K562 (cell line): ENCODE data around the gene TSC1. TPM values are rescaled to one million over a fixed set of nuclear protein-coding genes. Genes with fewer than 3 reads are reported as not detected.

Experiments used
- ATAC-seq: fragments of 200-7000 bp; cut with Tn5 transposase; 3 replicates; pipeline ENCODE4 v1.9.1; 2020; ENCODE audit warnings: moderate library complexity
- BruUV-seq: library from RNA; stranded (reverse); fragments of 400-500 nt; replicated peaks from 2 replicates; lab custom pipeline; 2021; lab: Mats Ljungman, UMichigan
- CTCF ChIA-PET: fragments of 300-600 bp; formaldehyde crosslinking; extraction: SDS; loops from one replicate; lab custom pipeline; 2021; ENCODE audit warnings: low intra/inter-chr PET ratio; lab: Yijun Ruan, JAX
- POLR2A ChIA-PET: fragments of 300-600, 350-650 bp; sonication (Branson Sonifier 250); formaldehyde crosslinking; extraction: SDS; loops from one replicate; lab custom pipeline; 2021; ENCODE audit warnings: antibody characterized with exemption, inconsistent platforms; lab: Yijun Ruan, JAX
- DNase-seq, 4 experiments: peaks; one replicate each; pipeline versions ENCODE4 v3.0.0 to v3.0.0-alpha.2; 2011 to 2018; ENCODE audit warnings: low spot score in 3 of 4, mixed read lengths in 3 of 4; ENCODE audit errors: extremely low read depth in 1 of 4
- FAIRE-seq: peaks from 2 replicates; lab custom pipeline; 2011; peaks lifted over from hg19 to GRCh38; lab: Jason Lieb, UNC
- H2AFZ ChIP-seq: 2 replicates; pipeline ENCODE4 v1.6.0; 2011; ENCODE audit warnings: low read depth, low read length, control low read depth, inconsistent platforms
- H3K27ac ChIP-seq: fragments of 200-600 bp; 3 replicates; pipeline ENCODE4 v1.8.0; 2011; ENCODE audit warnings: low read depth, mild to moderate bottlenecking, control low read depth, inconsistent platforms, low read length, moderate library complexity, mixed read lengths; ENCODE audit errors: extremely low read depth
- H3K27me3 ChIP-seq, 2 experiments: fragments of 300-600 bp in 1 of 2; 2 replicates in 1 of 2; 3 replicates in 1 of 2; pipeline versions ENCODE4 v1.6.0 to v1.8.0; 2011; ENCODE audit warnings: inconsistent platforms in 2 of 2, low read length in 2 of 2, mild to moderate bottlenecking in 1 of 2, mixed read lengths in 1 of 2, moderate library complexity in 1 of 2; ENCODE audit not compliant: control insufficient read depth in 2 of 2, insufficient read depth in 2 of 2
- H3K36me3 ChIP-seq: fragments of 300-600 bp; 3 replicates; pipeline ENCODE4 v1.8.0; 2011; ENCODE audit warnings: mild to moderate bottlenecking, low read length, inconsistent platforms; ENCODE audit not compliant: control insufficient read depth, insufficient read depth
- H3K4me1 ChIP-seq, 2 experiments: fragments of 200-600 bp in 1 of 2; replicated peaks in 1 of 2; 2 replicates in 1 of 2; 3 replicates in 1 of 2; pipeline versions ENCODE4 v1.5.1 to v1.8.0; 2011; ENCODE audit warnings: inconsistent platforms in 2 of 2, low read length in 2 of 2, mild to moderate bottlenecking in 1 of 2, mixed read lengths in 1 of 2, moderate library complexity in 1 of 2; ENCODE audit not compliant: control insufficient read depth in 2 of 2, insufficient read depth in 2 of 2
- H3K4me2 ChIP-seq: 2 replicates; pipeline ENCODE4 v1.6.1; 2011; ENCODE audit warnings: low read length, control low read depth, inconsistent platforms, mixed read lengths; ENCODE audit not compliant: insufficient read depth
- H3K4me3 ChIP-seq: fragments of 200-600 bp; sonication (generic), shearing (Covaris generic); 2 replicates; pipeline ENCODE4 v1.5.1; 2016; ENCODE audit warnings: control low read depth, inconsistent platforms
- H3K79me2 ChIP-seq: fragments of 200-600 bp; 3 replicates; pipeline ENCODE4 v1.8.0; 2011; ENCODE audit warnings: low read length, inconsistent platforms; ENCODE audit not compliant: control insufficient read depth, insufficient read depth
- H3K9ac ChIP-seq, 2 experiments: 2 replicates each; pipeline versions ENCODE4 v1.6.0 to v1.6.1; 2011; ENCODE audit warnings: low read depth in 2 of 2, low read length in 2 of 2, control low read depth in 1 of 2, inconsistent platforms in 1 of 2, mild to moderate bottlenecking in 1 of 2, mixed read lengths in 1 of 2; ENCODE audit not compliant: insufficient read depth in 1 of 2
- H3K9me1 ChIP-seq: one replicate; pipeline ENCODE4 v1.6.0; 2011; ENCODE audit warnings: inconsistent platforms, mild to moderate bottlenecking, low read length, moderate library complexity; ENCODE audit not compliant: control insufficient read depth, insufficient read depth
- H3K9me3 ChIP-seq: replicated peaks from 2 replicates; pipeline ENCODE4 v1.5.1; 2011; ENCODE audit warnings: low read depth, low read length, inconsistent platforms; ENCODE audit not compliant: control insufficient read depth, insufficient read depth
- H4K20me1 ChIP-seq: replicated peaks from 2 replicates; pipeline ENCODE4 v1.6.1; 2011; ENCODE audit warnings: low read length, inconsistent platforms, mixed read lengths; ENCODE audit not compliant: control insufficient read depth, insufficient read depth
- ELK1 ChIP-seq: sonication (generic); formaldehyde crosslinking; IDR thresholded peaks from 2 replicates; pipeline ENCODE4 v1.8.1; 2022; ENCODE audit warnings: missing genetic modification reagents
- FIP1L1 ChIP-seq: fragments of 200-400 bp; formaldehyde crosslinking; IDR thresholded peaks from 2 replicates; pipeline ENCODE4 v1.6.1; 2018; ENCODE audit warnings: mild to moderate bottlenecking, low read depth, low read length; ENCODE audit not compliant: poor library complexity, severe bottlenecking
- FOXJ2 ChIP-seq: fragments of 200-800 bp; sonication (Bioruptor generic); IDR thresholded peaks from 2 replicates; pipeline ENCODE4 v1.6.1; 2016; ENCODE audit warnings: missing genetic modification characterization, missing compliant biosample characterization
- GATAD2B ChIP-seq: fragments of 450-650 bp; IDR thresholded peaks from 2 replicates; pipeline ENCODE4 v1.6.1; 2017; ENCODE audit warnings: mild to moderate bottlenecking, borderline replicate concordance
- GTF2E2 ChIP-seq: fragments of 200-800 bp; sonication (Bioruptor generic); IDR thresholded peaks from 2 replicates; pipeline ENCODE4 v1.6.1; 2016; ENCODE audit warnings: missing genetic modification characterization, missing compliant biosample characterization
- MAFF ChIP-seq: IDR thresholded peaks from 2 replicates; pipeline ENCODE4 v1.6.1; 2012; ENCODE audit warnings: low read length, improper control_type of control experiment
- MLLT1 ChIP-seq, 2 experiments: fragments of 450-650 bp; IDR thresholded peaks; 2 replicates each; pipeline ENCODE4 v1.6.1; 2016
- NCOA2 ChIP-seq, 2 experiments: fragments of 450-650 bp; IDR thresholded peaks; 2 replicates each; pipeline ENCODE4 v1.6.1; 2018; ENCODE audit warnings: mild to moderate bottlenecking in 2 of 2, moderate library complexity in 1 of 2; ENCODE audit not compliant: partially characterized antibody in 2 of 2
- NFE2L1 ChIP-seq: fragments of 450-650 bp; IDR thresholded peaks from 2 replicates; pipeline ENCODE4 v1.6.1; 2016; ENCODE audit warnings: missing genetic modification characterization, low read depth, mild to moderate bottlenecking, missing compliant biosample characterization, moderate library complexity, borderline replicate concordance
- PHB ChIP-seq: fragments of 250-450 bp; sonication (Bioruptor Pico); IDR thresholded peaks from 2 replicates; pipeline ENCODE4 v1.5.0; 2021
- RAD21 ChIP-seq, 2 experiments: fragments of 250-450 bp in 1 of 2; fragments of 450-650 bp in 1 of 2; sonication (Bioruptor Pico) in 1 of 2; formaldehyde crosslinking in 1 of 2; IDR thresholded peaks in 1 of 2; conservative IDR thresholded peaks in 1 of 2; 2 replicates each; pipeline versions ENCODE4 v1.4.0 to v1.8.0; 2020 to 2022; ENCODE audit warnings: mild to moderate bottlenecking in 2 of 2, moderate library complexity in 1 of 2
- TCF7 ChIP-seq: sonication (generic); IDR thresholded peaks from 2 replicates; pipeline ENCODE4 v1.6.1; 2016; ENCODE audit warnings: antibody characterized with exemption, borderline replicate concordance
- UBTF ChIP-seq, 2 experiments: IDR thresholded peaks; 2 replicates each; pipeline ENCODE4 v1.6.1; 2012; ENCODE audit warnings: improper control_type of control experiment in 2 of 2, low read depth in 2 of 2, low read length in 2 of 2, borderline replicate concordance in 1 of 2
- WGBS: fragments of 100-300 bp; shearing (Covaris generic); methylation state at CpG from one replicate; pipeline ENCODE4 v1.1.6; 2016; ENCODE audit warnings: low coverage, mixed read lengths; ENCODE audit not compliant: insufficient coverage; ENCODE audit errors: missing lambda C conversion rate; 5-methylcytosine and 5-hydroxymethylcytosine counted together
- in situ Hi-C: fragments of 300-500 bp; cut with MboI; formaldehyde crosslinking; loops from 4 replicates; pipeline ENCODE4 v1.15.0; 2018; ENCODE audit warnings: inconsistent platforms, mixed read lengths
- intact Hi-C: fragments of 100-400 bp; cut with micrococcal nuclease; formaldehyde crosslinking; loops from 2 replicates; pipeline ENCODE4 v1.14.2; 2022
- polyA plus RNA-seq, 8 experiments: library from polyadenylated mRNA; depleted of rRNA in 4 of 8; stranded (reverse) in 5 of 8; unstranded in 3 of 8; fragments of >200 nt; fragmentation: Nextera tagmentation in 2 of 8; fragmentation: Illumina TruSeq in 1 of 8; extraction: Ambion mirVana in 2 of 8; extraction: Trizol in 1 of 8; gene quantifications; 2 replicates each; pipeline versions ENCODE4 v1.2.1 to v1.2.3, GENCODE V29; 2011 to 2014; ENCODE audit warnings: inconsistent platforms in 1 of 8, missing spikeins in 1 of 8
- total RNA-seq, 7 experiments: library from RNA; depleted of rRNA in 6 of 7; stranded (reverse); fragments of >200 nt in 6 of 7; fragmentation: Illumina TruSeq in 2 of 7; extraction: Trizol in 2 of 7; gene quantifications; 2 replicates each; pipeline versions ENCODE4 v1.2.1 to v1.2.3, GENCODE V29; 2011 to 2021; ENCODE audit warnings: low replicate concordance in 1 of 7
- TF ChIP-seq, protein P1 (sequence below): fragments of 250-450 bp; sonication (Bioruptor Pico); IDR thresholded peaks from 2 replicates; pipeline ENCODE4 v1.4.0; 2020; ENCODE audit warnings: mild to moderate bottlenecking, moderate library complexity

Gene TSC1
- total and polyA plus RNA-seq, 9 of the 15 experiments (the other 6 are each of a cell fraction or from before 2014, with no cell fraction given) = 6.9 to 37.6 (median 18.6) TPM

- BruUV-seq = no TSS peak
- POLR2A ChIA-PET = no interaction called here
- ATAC-seq (no peak), FAIRE-seq (no peak), DNase-seq (no peak)
- H3K9ac ChIP-seq = no peak overlapping the region
- H3K27me3 ChIP-seq = peaks cover 26 to 44% of the 10 kb centered on the region in 2 experiments
- no peak overlapping the region for H3K4me3 ChIP-seq
- no peaks in the 10 kb centered on the region; the same call in 1 of the 2 replicates for H4K20me1 ChIP-seq
- no peak overlapping the region for H2AFZ ChIP-seq
- H3K79me2 ChIP-seq = no peaks in the 10 kb centered on the region
- peaks cover 0 to 15% of the 10 kb centered on the region in 2 experiments; a peak in 3 of 5 replicates for H3K4me1 ChIP-seq
- H3K36me3 ChIP-seq = no peaks in the 10 kb centered on the region
- no peak overlapping the region for H3K27ac ChIP-seq
- intact Hi-C loops = loop anchor here (2.0 kb wide), 1 partner anchor 44 kb away; no protein-coding TSS in a partner anchor
- WGBS = 5% methylated on average over 6 of the region's 6 CpGs
- H3K9me1 ChIP-seq = no peaks in the 10 kb centered on the region
- H3K4me2 ChIP-seq = no peak overlapping the region
- in situ Hi-C loops = no loop called here
- CTCF ChIA-PET = no interaction called here
- H3K9me3 ChIP-seq = no peaks in the 10 kb centered on the region
- no peak for TF ChIP-seq FIP1L1
- no peak for TF ChIP-seq GTF2E2 (tag)
- TF ChIP-seq MLLT1 (IDR thresholded peaks at IDR 0.05) = no peak
- TF ChIP-seq UBTF (IDR thresholded peaks at IDR 0.05; ENCODE audit: borderline replicate concordance in 1 of 2, low read depth in 2 of 2, low read length in 2 of 2) = no peak
- no peak for TF ChIP-seq RAD21 (CRISPR knock-in tag; conservative IDR thresholded peaks at IDR 0.05 in 1 of 2, IDR thresholded peaks at IDR 0.05 in 1 of 2)
- no peak for TF ChIP-seq ELK1 (CRISPR knock-in tag)
- TF ChIP-seq, protein P1, sequence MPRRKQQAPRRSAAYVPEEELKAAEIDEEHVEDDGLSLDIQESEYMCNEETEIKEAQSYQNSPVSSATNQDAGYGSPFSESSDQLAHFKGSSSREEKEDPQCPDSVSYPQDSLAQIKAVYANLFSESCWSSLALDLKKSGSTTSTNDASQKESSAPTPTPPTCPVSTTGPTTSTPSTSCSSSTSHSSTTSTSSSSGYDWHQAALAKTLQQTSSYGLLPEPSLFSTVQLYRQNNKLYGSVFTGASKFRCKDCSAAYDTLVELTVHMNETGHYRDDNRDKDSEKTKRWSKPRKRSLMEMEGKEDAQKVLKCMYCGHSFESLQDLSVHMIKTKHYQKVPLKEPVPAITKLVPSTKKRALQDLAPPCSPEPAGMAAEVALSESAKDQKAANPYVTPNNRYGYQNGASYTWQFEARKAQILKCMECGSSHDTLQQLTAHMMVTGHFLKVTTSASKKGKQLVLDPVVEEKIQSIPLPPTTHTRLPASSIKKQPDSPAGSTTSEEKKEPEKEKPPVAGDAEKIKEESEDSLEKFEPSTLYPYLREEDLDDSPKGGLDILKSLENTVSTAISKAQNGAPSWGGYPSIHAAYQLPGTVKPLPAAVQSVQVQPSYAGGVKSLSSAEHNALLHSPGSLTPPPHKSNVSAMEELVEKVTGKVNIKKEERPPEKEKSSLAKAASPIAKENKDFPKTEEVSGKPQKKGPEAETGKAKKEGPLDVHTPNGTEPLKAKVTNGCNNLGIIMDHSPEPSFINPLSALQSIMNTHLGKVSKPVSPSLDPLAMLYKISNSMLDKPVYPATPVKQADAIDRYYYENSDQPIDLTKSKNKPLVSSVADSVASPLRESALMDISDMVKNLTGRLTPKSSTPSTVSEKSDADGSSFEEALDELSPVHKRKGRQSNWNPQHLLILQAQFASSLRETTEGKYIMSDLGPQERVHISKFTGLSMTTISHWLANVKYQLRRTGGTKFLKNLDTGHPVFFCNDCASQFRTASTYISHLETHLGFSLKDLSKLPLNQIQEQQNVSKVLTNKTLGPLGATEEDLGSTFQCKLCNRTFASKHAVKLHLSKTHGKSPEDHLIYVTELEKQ = no peak
- TF ChIP-seq NFE2L1 = no peak
- no peak for TF ChIP-seq NCOA2 (IDR thresholded peaks at IDR 0.05; ENCODE audit: partially characterized antibody in 2 of 2)
- TF ChIP-seq PHB (CRISPR knock-in tag) = no peak
- no peak for TF ChIP-seq MAFF
- no peak for TF ChIP-seq TCF7
- TF ChIP-seq GATAD2B = no peak
- TF ChIP-seq FOXJ2 (tag) = no peak
Measured at GRCh38 chr9:132882616-132883015, 61.8 kb downstream of the TSC1 start.
